Ovary (tissue), 10 donors: ENCODE results near the gene OR2H2. TPM values are rescaled to one million over a fixed set of nuclear protein-coding genes. Genes with fewer than 3 reads are reported as not detected.

Source experiments
- DNase-seq, 5 donors: peaks; one replicate each; pipeline ENCODE4 v3.0.0-alpha.2; 2019 to 2020
- H3K27ac ChIP-seq, 2 donors: fragments of 200-600 bp; one replicate each; pipeline versions ENCODE4 v1.5.1 to v1.8.0; 2019 to 2022
- H3K27me3 ChIP-seq: fragments of 200-600 bp; one replicate; pipeline ENCODE4 v1.8.0; 2022
- H3K36me3 ChIP-seq: fragments of 200-600 bp; sonication (generic); one replicate; pipeline ENCODE4 v1.5.1; 2019
- H3K4me1 ChIP-seq: one replicate; pipeline ENCODE4 v1.8.1; 2013; ENCODE audit warnings: mild to moderate bottlenecking, moderate library complexity; ENCODE audit not compliant: insufficient read depth
- H3K4me3 ChIP-seq: fragments of 200-600 bp; sonication (generic); one replicate; pipeline ENCODE4 v1.5.1; 2017
- H3K9me3 ChIP-seq, 2 donors: fragments of 200-600 bp in 1 of 2; sonication (generic) in 1 of 2; one replicate each; pipeline versions ENCODE4 v1.5.1 to v1.8.1; 2013 to 2019; ENCODE audit warnings: mild to moderate bottlenecking in 1 of 2, moderate library complexity in 1 of 2
- CTCF ChIP-seq, 3 donors: fragments of 450-650 bp in 2 of 3; fragments of 200-600 bp in 1 of 3; IDR thresholded peaks; one replicate each; pipeline versions ENCODE4 v1.5.1 to v1.8.0; 2016 to 2022; ENCODE audit warnings: antibody characterized with exemption in 3 of 3, mild to moderate bottlenecking in 1 of 3
- EP300 ChIP-seq: sonication (generic); formaldehyde crosslinking; IDR thresholded peaks from one replicate; pipeline ENCODE4 v1.6.1; 2017; ENCODE audit warnings: antibody characterized with exemption
- POLR2A ChIP-seq: fragments of 450-650 bp; IDR thresholded peaks from one replicate; pipeline ENCODE4 v1.6.1; 2017; ENCODE audit warnings: antibody characterized with exemption, mild to moderate bottlenecking, moderate library complexity
- WGBS, 3 donors: extraction: QIAGEN DNeasy Blood & Tissue Kit in 1 of 3; methylation state at CpG; one replicate each; pipeline versions ENCODE4 v1.1.5 to v1.1.7; 2013 to 2017; 5-methylcytosine and 5-hydroxymethylcytosine counted together
- intact Hi-C, 4 donors: fragments of 100-400 bp; cut with DNase I; formaldehyde crosslinking; loops; one replicate each; pipeline versions ENCODE4 v1.11.0 to v1.15.1; 2022 to 2023
- long read RNA-seq, 3 donors: library from polyadenylated mRNA in 2 of 3; unstranded in 2 of 3; transcript quantifications; one replicate each; pipeline ENCODE4 v2.0.0 and lab custom pipeline, GENCODE V29; 2021 to 2026
- polyA plus RNA-seq, 2 donors: library from polyadenylated mRNA; stranded (reverse); fragments of 200-250 nt in 1 of 2; fragments of 350-450 nt in 1 of 2; fragmentation: Illumina TruSeq in 1 of 2; extraction: RNeasy Lipid Tissue Mini Kit (QIAGEN cat#74804) in 1 of 2; gene quantifications; one replicate each; pipeline ENCODE4 v1.2.3, GENCODE V29; 2013 to 2014
- total RNA-seq, 7 donors: library from RNA; depleted of rRNA in 2 of 7; stranded (reverse); fragments of >200 nt in 2 of 7; fragmentation: NEBNext Ultra II Directional in 3 of 7; extraction: Animal tissue kit (Norgen Biotek cat#: 25700) in 3 of 7; gene quantifications; one replicate each; pipeline versions ENCODE4 v1.1.0 to v1.2.4, GENCODE V29; 2016 to 2023
- donor health status: DM: no; HTN: no; CAD: no; lungs with moderate emphysema.
- donor health status: DM: no; HTN: no; CAD: no.
- donor health status: Bipolar disorder and iron deficiency.
- donor health status: DM: yes; HTN: yes; CAD: no.
- donor health status: DM: no; HTN: no; CAD: no.
- donor health status: DM: yes; HTN: yes; CAD: no.

OR2H2 gene
- total RNA-seq, result not detected
- polyA plus RNA-seq, result not detected
- long read RNA-seq, donor 1, result 0 reads
- long read RNA-seq, donor 2, result 0 reads
- long read RNA-seq, donor 3, result 0 reads

DNA sequence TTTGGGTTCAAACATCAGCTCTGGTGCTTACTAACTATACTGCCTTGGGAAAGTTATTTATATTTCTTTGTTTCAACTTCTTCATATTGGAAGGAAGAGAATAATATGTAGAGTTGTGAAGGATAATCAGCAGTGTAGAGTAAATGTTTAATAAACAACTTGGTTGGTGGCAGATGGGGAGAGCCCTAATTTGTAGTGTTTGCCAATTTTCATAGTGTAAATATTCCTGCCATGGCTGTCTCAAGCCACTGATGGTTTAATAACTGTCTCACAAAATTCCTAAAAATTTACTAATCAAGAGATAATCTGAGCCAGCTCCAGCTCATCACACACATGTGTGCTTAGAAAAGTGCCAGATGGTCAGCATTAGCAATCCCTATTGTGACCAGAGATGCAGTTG, at the start of gene OR2H2:
OR2H2 (plus strand) TSS at position 301 of the 400 bp plus-strand sequence. CDS start 2,824 bp downstream, outside the sequence.
- no peaks in the 10 kb centered on the region for H3K4me1 ChIP-seq
- no peak within 1 kb of the TSS for H3K4me3 ChIP-seq
- no peaks in the 10 kb centered on the region for H3K9me3 ChIP-seq
- intact Hi-C loops, result no loop called here
- DNase-seq, result no peak
- H3K27me3 ChIP-seq, result no peaks in the 10 kb centered on the region
- TF ChIP-seq EP300 (no peak), POLR2A (no peak), CTCF (IDR thresholded peaks at IDR 0.05) (no peak)
- no peaks in the 10 kb centered on the region for H3K36me3 ChIP-seq
- H3K27ac ChIP-seq, result no peak within 1 kb of the TSS

DNA sequence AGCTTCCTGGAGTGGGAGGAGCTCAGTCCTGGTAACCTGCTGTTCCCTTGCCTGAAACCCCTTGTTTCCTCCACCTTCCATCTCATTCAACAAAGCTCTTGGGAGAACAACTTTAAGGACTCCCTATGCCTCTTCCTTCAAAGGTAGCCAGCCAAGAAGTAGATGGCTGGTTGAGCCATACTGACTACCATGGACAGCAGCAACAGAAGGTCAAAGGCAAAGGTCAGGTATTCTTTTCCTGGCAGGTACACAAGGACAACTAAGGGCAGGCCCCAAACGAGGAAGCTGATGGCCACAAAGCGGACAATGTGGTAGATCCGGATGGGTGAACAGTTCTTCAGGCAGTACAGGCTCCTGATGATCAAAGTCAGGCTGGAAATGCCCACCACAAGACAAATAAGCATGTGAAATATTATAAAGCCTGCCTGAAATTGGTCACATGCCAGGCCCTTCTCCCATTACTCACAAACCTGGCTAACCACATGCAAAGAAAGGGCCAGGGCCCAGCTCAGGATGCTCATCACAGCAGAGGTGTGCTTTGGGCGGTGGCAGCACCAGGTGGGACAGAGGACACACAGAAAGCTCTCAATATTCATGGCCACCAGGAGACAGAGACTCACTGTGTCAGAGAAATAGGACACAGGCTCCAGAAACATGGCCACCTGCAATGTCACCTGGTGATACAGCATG, 47.1 kb upstream of the OR2H2 start:
- WGBS, 3 donors, result 64 to 75% (median 70%) methylated on average over 4 of the region's 4 CpGs
- intact Hi-C loops, result no loop called here
- H3K4me3 ChIP-seq, result no peak overlapping the region
- no peak overlapping the region for H3K27ac ChIP-seq
- no peaks in the 10 kb centered on the region for H3K4me1 ChIP-seq
- no peaks in the 10 kb centered on the region for H3K27me3 ChIP-seq
- no peaks in the 10 kb centered on the region for H3K9me3 ChIP-seq
- TF ChIP-seq CTCF (IDR thresholded peaks at IDR 0.05) (no peak), EP300 (no peak), POLR2A (no peak)
- no peak for DNase-seq
- no peaks in the 10 kb centered on the region for H3K36me3 ChIP-seq

DNA sequence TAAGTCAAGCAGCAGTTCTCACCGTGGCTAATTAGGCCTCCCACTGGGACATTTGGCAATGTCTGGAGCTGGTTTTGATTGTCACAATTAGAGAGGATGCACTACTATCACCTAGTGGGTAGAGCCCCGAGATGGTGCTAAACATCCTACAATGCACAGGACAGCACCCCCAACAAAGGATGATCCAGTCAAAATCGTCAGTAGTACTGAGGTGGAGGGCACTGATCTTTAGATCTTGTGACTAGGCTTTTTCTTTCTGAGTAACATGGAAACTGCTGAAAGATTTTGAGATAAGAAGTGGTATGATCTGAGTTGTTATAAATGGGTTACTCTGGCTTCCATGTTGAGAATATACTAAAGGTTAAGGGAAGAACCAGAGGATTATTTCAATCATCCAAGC, 37.3 kb upstream of the OR2H2 start:
- no peak for DNase-seq
- intact Hi-C loops, result no loop called here
- Histone ChIP-seq H3K9me3 (no peaks in the 10 kb centered on the region), H3K4me1 (no peaks in the 10 kb centered on the region), H3K27me3 (no peaks in the 10 kb centered on the region), H3K27ac (no peak overlapping the region), H3K36me3 (no peaks in the 10 kb centered on the region), H3K4me3 (no peak overlapping the region)
- WGBS, 3 donors, result 28 to 34% (median 29%) methylated on average over 3 of the region's 3 CpGs
- TF ChIP-seq POLR2A (no peak), EP300 (no peak), CTCF (IDR thresholded peaks at IDR 0.05) (no peak)

DNA sequence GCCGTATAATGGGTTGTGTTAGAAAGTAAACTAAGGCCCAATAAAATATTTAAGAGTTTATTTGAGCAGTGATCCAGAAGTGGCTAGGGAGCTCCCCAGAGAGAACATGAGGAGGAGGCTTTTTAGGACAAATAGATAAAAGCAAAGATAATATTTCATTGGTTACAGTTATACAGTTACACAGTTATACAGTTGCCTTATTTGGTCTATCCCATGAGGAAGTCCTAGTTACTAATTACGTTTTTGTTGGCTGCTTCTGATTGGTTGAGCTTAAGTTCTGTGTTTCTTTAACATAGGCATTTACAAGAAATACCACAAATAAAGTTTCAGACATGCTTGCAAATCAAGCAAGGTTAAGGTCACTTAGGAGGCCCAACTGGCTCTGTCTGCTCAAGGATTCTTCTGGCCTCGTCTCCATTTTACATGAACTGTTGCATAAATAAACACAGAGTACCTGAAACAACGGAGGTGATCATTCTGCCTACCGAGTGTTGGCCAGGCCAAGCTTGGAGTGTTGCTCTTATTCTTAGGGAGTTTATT, 32.3 kb upstream of the OR2H2 start:
- Histone ChIP-seq H3K36me3 (no peaks in the 10 kb centered on the region), H3K4me3 (no peak overlapping the region), H3K27ac (no peak overlapping the region), H3K27me3 (no peaks in the 10 kb centered on the region), H3K4me1 (peaks cover 6% of the 10 kb centered on the region), H3K9me3 (no peaks in the 10 kb centered on the region)
- DNase-seq, result no peak
- WGBS, 3 donors, result 19 to 28% (median 22%) methylated on average over 5 of the region's 5 CpGs
- intact Hi-C loops, result no loop called here
- TF ChIP-seq CTCF (IDR thresholded peaks at IDR 0.05) (no peak), POLR2A (no peak), EP300 (no peak)
